Esophagus squamous epithelium (tissue), 5 donors: ENCODE data around the gene SIKE1. TPM values are rescaled to one million over a fixed set of nuclear protein-coding genes. Genes with fewer than 3 reads are reported as not detected.

Experiments used
- DNase-seq: peaks from one replicate; lab custom pipeline; 2025; lab: John Stamatoyannopoulos, UW
- H3K27ac ChIP-seq, 4 donors: fragments of 200-600 bp; sonication (generic); one replicate each; pipeline ENCODE4 v1.5.1; 2016 to 2019; ENCODE audit warnings: mild to moderate bottlenecking in 1 of 4
- H3K27me3 ChIP-seq, 4 donors: fragments of 200-600 bp; sonication (generic); 1 replicate in 3 of 4; 2 replicates in 1 of 4; pipeline versions ENCODE4 v1.5.1 to v1.6.0; 2017 to 2021; ENCODE audit warnings: antibody characterized with exemption in 1 of 4
- H3K36me3 ChIP-seq, 3 donors: fragments of 200-600 bp; sonication (generic); one replicate each; pipeline ENCODE4 v1.5.1; 2016 to 2019
- H3K4me1 ChIP-seq, 3 donors: fragments of 200-600 bp; sonication (generic); one replicate each; pipeline ENCODE4 v1.5.1; 2017 to 2019
- H3K4me3 ChIP-seq, 4 donors: fragments of 200-600 bp; sonication (generic); 1 replicate in 3 of 4; 2 replicates in 1 of 4; pipeline ENCODE4 v1.5.1; 2016 to 2019; ENCODE audit warnings: mild to moderate bottlenecking in 2 of 4, moderate library complexity in 1 of 4
- H3K9me3 ChIP-seq, 3 donors: fragments of 200-600 bp; sonication (generic); one replicate each; pipeline ENCODE4 v1.5.1; 2016 to 2019
- CTCF ChIP-seq, 6 experiments: fragments of 450-650 bp in 4 of 6; fragments of 200-600 bp in 2 of 6; sonication (generic) in 2 of 6; IDR thresholded peaks; one replicate each; pipeline ENCODE4 v1.5.1; 2016 to 2019; ENCODE audit warnings: antibody characterized with exemption in 6 of 6, mild to moderate bottlenecking in 4 of 6, moderate library complexity in 4 of 6
- POLR2A ChIP-seq, 4 donors: fragments of 450-650 bp; IDR thresholded peaks; one replicate each; pipeline ENCODE4 v1.6.1; 2017; ENCODE audit warnings: antibody characterized with exemption in 4 of 4, mild to moderate bottlenecking in 4 of 4, moderate library complexity in 3 of 4
- WGBS, 2 donors: methylation state at CpG; one replicate each; pipeline ENCODE4 v1.1.5; 2018; 5-methylcytosine and 5-hydroxymethylcytosine counted together
- intact Hi-C: fragments of 100-400 bp; cut with DNase I; formaldehyde crosslinking; loops from one replicate; pipeline ENCODE4 v1.15.0; 2022
- total RNA-seq, 4 donors: library from RNA; depleted of rRNA; stranded (reverse); fragments of >200 nt; gene quantifications; one replicate each; pipeline ENCODE4 v1.1.0, GENCODE V29; 2016
- donor health status: DM: yes; HTN: yes; CAD: no.

The SIKE1 gene
- total RNA-seq, 4 donors from 2014 or later: 18.3 to 50.0 (median 42.1) TPM

DNA sequence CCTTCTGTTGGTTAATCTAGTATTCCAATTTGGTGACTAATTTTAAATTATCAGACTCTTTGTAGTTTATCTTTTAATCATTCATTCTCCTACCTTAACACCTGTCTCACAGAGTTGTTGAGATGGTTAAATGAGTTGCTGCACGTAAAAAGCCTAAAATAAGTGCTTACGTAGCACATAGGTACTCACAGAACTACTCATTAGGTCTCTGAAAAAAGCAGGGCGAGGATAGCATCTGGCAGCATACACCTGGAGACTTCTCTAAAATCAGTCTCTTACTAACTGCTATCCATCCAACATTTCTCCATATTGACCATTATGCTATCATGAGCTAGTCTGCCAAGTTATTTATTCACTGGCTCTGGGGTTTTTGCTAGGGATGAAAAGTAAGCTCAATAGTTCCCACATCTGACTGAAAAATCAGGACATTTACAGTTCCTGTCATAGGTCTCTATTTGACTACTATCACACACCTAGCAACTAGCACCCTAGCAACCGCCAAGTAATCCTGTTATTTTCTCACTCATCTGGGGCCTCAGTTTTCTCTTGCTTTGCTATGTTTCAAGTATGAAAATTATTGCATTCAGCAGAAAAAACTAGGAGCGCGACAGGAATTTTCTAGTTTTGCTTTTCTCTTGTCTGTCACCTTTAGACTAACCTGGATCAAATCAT lies 33.9 kb downstream of the SIKE1 start:
- 72 to 81% methylated on average over 6 of the region's 6 CpGs for WGBS, 2 donors
- Histone ChIP-seq H3K27me3 (no peaks in the 10 kb centered on the region), H3K27ac (no peak overlapping the region), H3K36me3 (peaks cover 0 to 92% (median 6%) of the 10 kb centered on the region in 3 donors), H3K4me3 (no peak overlapping the region), H3K9me3 (no peaks in the 10 kb centered on the region), H3K4me1 (peaks cover 5 to 55% (median 14%) of the 10 kb centered on the region in 3 donors)
- TF ChIP-seq POLR2A (IDR thresholded peaks at IDR 0.05): no peak
- DNase-seq: no peak
- intact Hi-C loops: no loop called here

- WGBS, 2 donors: 70 to 73% methylated on average over 2 of the region's 2 CpGs
- Histone ChIP-seq H3K9me3 (no peaks in the 10 kb centered on the region), H3K27ac (no peak overlapping the region), H3K36me3 (peaks cover 0 to 100% (median 6%) of the 10 kb centered on the region in 3 donors), H3K27me3 (no peaks in the 10 kb centered on the region), H3K4me3 (no peak overlapping the region), H3K4me1 (peaks cover 0 to 42% (median 3%) of the 10 kb centered on the region in 3 donors)
- DNase-seq: no peak
- no peak for TF ChIP-seq POLR2A (IDR thresholded peaks at IDR 0.05)
- TF ChIP-seq CTCF (IDR thresholded peaks at IDR 0.05): no peak
- intact Hi-C loops: no loop called here
Observed at GRCh38 chr1:114745291-114745690, 35.2 kb downstream of the SIKE1 start.

DNA sequence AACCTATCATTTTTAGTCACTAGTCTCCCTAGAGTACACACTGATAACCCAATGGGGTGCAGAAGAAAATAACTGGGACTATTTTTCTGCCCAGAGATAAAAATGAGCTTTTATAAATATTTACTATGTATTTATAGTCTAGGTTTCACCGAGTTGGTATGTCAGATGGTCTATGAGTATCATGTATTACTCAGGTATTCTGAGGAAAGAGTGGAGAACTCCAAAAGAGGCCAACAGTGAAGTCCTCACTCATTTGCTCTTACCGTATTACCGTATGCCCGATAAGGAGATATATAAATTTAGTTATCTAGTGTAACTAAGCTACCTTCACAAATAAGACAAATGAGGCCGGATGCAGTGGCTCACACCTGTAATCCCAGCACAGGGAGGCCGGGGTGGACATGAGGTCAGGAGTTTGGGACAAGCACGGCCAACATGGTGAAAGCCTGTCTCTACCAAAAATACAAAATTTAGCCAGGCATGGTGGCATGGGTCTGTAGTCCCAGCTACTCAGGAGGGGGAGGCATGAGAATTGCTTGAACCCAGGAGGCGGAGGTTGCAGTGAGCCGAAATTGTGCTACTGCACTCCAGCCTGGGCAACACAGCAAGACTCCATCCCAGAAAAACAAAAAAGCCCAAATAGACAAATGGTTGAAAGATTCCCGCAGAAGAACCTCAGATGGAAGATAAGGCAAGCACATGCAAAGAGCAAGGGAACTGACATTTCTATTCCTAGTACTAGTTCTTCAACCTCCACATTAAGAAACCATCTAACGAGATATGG lies 38.3 kb downstream of the SIKE1 start:
- no peak overlapping the region for H3K4me3 ChIP-seq
- no peak overlapping the region for H3K27ac ChIP-seq
- peaks cover 0 to 99% (median 3%) of the 10 kb centered on the region in 3 donors for H3K36me3 ChIP-seq
- whole genome bisulfite sequencing, 2 donors: 89 to 92% methylated on average over 9 to 11 of the region's 11 CpGs
- H3K27me3 ChIP-seq: no peaks in the 10 kb centered on the region
- H3K9me3 ChIP-seq: no peaks in the 10 kb centered on the region
- intact Hi-C loops: no loop called here
- no peak for TF ChIP-seq POLR2A (IDR thresholded peaks at IDR 0.05)
- TF ChIP-seq CTCF (IDR thresholded peaks at IDR 0.05): no peak
- H3K4me1 ChIP-seq: peaks cover 0 to 15% (median 2%) of the 10 kb centered on the region in 3 donors
- DNase-seq: no peak

DNA sequence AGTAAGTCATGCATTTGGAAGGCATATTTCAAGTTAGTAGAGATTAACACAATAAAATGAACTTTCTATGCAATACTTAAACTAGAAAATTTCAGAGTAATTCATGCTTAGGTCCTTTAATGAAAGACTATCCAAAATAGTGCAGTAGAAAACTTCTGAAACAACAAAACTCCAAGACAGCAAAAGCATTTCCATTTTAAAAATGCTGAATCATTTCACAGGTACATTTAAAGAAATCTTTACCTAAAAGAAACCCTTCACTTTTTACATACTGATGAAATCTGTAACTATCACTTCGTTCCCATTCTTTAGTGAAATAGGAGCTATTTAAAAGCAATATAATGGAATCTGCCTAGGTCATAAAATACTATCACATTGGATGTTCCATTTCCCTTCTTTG lies 40.2 kb downstream of the SIKE1 start:
- Histone ChIP-seq H3K4me1 (peaks cover 0 to 8% (median 2%) of the 10 kb centered on the region in 3 donors), H3K4me3 (no peak overlapping the region), H3K9me3 (no peaks in the 10 kb centered on the region), H3K27ac (no peak overlapping the region), H3K27me3 (no peaks in the 10 kb centered on the region), H3K36me3 (peaks cover 0 to 99% (median 18%) of the 10 kb centered on the region in 3 donors)
- DNase-seq: no peak
- intact Hi-C loops: no loop called here
- TF ChIP-seq POLR2A (IDR thresholded peaks at IDR 0.05) (no peak), CTCF (IDR thresholded peaks at IDR 0.05) (no peak)
- WGBS, 2 donors: 91 to 95% methylated on average over 1 of the region's 1 CpG

DNA sequence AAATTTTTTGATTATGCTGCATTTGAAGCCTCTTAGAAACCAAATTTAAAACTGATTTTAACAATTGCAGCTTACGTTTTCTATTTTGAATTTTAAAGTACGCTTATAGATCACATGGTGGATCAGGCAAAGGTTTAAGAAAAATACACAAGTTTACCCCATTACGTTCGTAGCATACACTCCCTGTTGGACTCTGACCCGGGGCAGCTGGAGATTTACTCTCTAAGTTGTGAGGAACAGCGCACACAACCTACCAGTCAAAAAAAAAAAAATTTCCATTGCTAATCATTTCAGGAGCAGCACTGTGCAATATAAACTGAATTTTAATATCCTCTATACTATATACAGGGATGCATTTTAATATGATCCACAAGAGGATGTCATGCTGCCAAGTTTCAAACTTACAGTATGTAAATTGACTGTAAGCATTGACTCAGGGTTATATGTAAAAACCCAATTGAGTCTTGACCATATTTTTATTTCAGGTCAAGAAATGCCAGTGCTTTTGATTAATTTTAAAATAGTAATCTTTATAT lies 43.1 kb downstream of the SIKE1 start:
- Histone ChIP-seq H3K9me3 (no peaks in the 10 kb centered on the region), H3K27me3 (no peaks in the 10 kb centered on the region), H3K36me3 (peaks cover 0 to 99% (median 32%) of the 10 kb centered on the region in 3 donors), H3K4me1 (no peaks in the 10 kb centered on the region), H3K27ac (no peak overlapping the region), H3K4me3 (no peak overlapping the region)
- WGBS, 2 donors: 96 to 98% methylated on average over 6 of the region's 6 CpGs
- no peak for DNase-seq
- no peak for TF ChIP-seq POLR2A (IDR thresholded peaks at IDR 0.05)
- no peak for TF ChIP-seq CTCF (IDR thresholded peaks at IDR 0.05)
- intact Hi-C loops: no loop called here
